Measurements from ENCODE around the gene TMCC2.

DNA sequence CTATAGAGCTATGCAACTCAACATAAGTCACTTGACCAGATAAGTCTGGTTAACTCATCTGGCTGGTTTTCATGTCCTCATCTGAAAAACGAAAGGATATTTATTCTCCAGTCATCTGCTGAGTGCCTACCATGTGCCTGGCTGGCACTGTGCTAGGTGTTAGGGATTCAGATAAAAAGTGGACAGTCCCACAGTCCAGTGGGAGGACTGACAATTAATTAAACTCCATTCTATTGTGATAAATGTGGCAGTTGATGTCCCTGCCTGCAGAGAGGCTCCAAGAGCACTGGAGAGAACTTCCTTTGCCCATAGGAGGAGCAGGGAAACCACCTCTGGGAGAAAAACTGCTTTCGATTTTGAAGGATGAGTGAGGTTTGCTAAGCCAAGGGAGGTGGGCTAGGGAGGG, 88.4 kb downstream of the TMCC2 start:
- TF ChIP-seq POLR2A (IDR thresholded peaks at IDR 0.05): no peak
- TF ChIP-seq, protein P1, sequence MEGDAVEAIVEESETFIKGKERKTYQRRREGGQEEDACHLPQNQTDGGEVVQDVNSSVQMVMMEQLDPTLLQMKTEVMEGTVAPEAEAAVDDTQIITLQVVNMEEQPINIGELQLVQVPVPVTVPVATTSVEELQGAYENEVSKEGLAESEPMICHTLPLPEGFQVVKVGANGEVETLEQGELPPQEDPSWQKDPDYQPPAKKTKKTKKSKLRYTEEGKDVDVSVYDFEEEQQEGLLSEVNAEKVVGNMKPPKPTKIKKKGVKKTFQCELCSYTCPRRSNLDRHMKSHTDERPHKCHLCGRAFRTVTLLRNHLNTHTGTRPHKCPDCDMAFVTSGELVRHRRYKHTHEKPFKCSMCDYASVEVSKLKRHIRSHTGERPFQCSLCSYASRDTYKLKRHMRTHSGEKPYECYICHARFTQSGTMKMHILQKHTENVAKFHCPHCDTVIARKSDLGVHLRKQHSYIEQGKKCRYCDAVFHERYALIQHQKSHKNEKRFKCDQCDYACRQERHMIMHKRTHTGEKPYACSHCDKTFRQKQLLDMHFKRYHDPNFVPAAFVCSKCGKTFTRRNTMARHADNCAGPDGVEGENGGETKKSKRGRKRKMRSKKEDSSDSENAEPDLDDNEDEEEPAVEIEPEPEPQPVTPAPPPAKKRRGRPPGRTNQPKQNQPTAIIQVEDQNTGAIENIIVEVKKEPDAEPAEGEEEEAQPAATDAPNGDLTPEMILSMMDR (IDR thresholded peaks at IDR 0.05): no peak

Data from uterus (tissue), 2 donors.